HG03342 (cell line): Measurements from ENCODE around the gene DNAH3.

ENCODE experiments used
- ATAC-seq: cut with Tn5 transposase; IDR thresholded peaks from one replicate; pipeline ENCODE4 v1.9.1; 2021; ENCODE audit warnings: mild to moderate bottlenecking, moderate library complexity; ENCODE audit not compliant: unreplicated experiment

Gene DNAH3

DNA sequence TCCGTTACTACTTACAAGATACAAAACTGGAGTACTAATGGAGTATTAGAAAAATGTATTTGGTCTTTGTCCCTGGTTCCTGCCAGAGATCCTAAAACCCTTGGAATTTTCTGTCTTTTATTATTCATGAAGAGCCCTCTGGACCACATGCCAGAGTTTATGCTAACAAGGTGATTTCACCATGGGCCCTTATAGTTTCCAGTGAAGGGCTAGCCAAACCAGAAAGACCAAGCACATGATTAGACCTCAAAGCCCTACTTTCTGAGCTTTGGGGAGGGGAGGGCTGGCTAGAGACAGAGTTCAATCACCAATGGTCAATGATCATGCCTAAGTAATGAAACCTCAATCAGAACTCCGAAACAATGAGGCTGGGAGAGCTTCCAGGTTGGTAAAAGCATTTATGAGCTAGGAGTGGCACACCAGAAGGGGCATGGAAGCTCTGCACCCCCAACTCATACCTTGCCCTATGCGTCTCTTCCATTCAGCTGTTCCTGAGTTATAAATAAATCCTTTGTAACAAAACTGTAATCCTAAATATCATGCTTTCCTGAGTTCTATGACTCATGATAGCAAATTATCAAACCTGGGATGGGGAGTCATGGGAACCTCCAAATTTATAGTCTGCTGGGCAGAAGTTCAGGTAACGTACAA, 260.9 kb downstream of the DNAH3 start:
- ATAC-seq, result no peak

DNA sequence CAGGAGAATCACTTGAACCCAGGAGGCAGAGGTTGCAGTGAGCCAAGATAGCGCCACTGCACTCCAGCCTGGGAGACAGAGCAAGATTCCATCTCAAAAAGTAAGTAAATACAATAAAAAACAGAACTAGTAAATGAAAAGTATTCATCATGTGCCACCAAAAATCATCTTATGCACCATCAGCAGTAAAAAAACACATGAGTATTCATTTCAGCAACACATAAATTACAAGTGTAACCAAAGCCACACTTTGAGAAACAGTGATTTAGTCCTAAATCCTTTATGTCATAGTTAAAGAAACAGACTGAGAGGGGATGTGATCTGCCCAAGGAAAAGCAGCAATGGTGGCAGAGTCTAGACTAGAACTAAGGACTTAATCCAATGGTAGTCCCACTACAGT, 263.4 kb downstream of the DNAH3 start:
- no peak for ATAC-seq

DNA sequence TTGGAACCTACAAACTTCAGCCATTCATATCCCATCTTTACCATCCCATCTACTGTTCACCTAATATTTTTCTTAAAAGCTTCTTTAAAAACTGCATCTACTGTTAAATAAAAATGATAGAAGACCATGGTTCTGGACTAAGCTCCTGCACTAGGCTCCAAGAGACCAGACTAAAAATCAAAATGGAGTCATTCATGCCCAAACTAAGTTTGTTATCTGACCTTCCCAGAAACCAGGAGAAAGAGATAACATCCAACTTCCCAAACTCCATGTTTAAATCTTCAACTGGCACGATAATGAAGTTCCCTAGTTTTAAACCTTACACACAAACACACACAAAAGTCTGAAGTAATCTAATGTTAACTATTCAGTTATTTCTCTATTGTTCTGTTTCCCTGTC, 264.3 kb downstream of the DNAH3 start:
- ATAC-seq, result no peak

DNA sequence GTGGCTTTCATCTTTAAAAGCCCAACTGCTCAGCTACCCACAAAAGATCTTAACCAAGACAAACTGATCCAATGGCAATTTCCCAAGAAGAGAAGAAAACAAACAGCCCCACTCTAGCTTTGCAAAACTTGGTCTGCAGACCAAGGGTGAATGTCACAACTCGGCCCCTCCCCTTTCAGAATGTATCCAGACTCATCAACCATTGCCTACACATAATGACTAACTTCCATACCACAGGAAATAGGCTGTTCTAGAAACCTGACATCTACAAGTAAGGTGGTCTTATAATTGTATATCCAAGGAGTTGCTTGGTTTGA, 266.4 kb downstream of the DNAH3 start:
- no peak for ATAC-seq

DNA sequence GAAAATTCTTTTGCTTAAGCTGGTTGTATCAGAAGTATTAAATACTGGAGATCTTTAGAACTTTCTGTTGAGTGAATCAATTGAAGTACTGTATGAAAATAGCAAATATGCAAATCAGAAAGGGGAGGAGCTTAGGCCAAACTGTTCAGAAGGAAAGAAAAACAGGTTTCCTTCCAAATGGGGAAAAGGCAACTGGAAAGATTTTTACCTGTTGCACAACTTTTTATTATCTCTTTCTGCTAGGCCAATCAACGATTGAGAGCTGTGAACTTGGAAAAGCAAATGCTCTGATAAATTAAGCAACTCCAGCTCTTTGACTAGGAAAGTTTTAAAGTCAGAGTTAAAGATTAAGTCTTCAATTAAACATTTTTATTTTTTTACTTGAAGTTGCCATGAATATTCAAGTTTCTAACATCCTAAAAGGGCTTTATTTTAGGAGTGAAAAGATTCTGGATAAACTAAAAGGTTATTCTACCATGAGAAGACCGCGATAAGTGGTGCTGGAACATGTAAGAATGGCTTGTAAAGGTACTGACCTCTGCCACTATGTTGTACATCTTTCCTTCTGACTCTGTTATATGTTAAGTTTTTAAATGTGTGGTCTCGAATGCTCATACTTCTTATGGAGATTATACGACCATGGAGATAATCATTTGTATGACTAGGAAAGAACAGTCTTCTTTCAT, 266.9 kb downstream of the DNAH3 start:
- ATAC-seq, result no peak
